ENCODE measurements around the gene PTRH1. TPM values are rescaled to one million over a fixed set of nuclear protein-coding genes. Genes with fewer than 3 reads are reported as not detected.

PTRH1 gene
- total and polyA plus RNA-seq, 2 of the 13 experiments (the other 11 are each of a cell fraction or from before 2014, with no cell fraction given): 4.0 to 10.4 TPM

DNA sequence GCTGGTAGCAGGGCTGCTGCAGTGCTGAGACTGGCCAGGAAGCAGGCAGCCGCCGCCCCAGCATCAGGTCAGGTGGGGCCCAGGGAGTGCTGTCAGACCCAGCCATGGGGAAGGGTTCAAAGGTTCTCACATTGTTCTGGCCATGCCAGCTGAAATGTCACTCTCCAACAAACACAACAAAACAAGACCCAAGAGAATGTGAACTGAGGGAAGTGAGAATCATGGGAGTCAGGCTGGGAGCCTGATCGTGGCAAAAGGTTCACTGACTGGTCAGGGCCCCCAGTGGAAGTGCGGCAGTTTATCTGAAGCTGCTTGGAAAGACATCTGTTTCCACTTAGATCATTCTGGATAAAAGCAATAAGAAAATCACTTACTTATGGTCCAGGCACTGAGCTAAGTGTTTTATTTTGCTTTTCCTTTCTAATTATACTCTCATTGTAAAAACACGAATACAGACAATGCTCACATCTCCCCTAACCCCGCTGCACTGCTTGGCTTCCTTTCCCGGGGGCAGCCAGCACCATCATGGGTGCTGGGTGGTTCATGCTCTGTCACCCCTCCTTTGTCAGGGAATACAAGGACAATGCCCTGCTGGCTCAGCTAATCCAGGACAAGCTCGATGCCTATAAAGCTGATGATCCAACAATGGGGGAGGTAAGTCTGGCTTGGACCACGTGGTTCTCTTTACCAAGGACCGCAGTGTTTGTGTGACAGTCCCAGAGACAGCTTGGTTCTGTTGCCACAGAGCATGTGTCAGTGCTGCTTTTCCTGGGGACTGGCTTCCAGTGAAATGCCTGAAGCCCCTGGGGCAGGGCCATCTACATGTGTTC, 50.6 kb downstream of the PTRH1 start (continued):
- TF ChIP-seq NR2F1 (CRISPR knock-in tag; IDR thresholded peaks at IDR 0.05) (no peak), ZNF136 (CRISPR knock-in tag; IDR thresholded peaks at IDR 0.05; ENCODE audit: low read depth) (no peak), ARNT2 (CRISPR knock-in tag; IDR thresholded peaks at IDR 0.05; ENCODE audit: low read depth) (no peak), ZNF362 (CRISPR knock-in tag; IDR thresholded peaks at IDR 0.05; ENCODE audit: borderline replicate concordance) (no peak), GATA4 (IDR thresholded peaks at IDR 0.05; ENCODE audit: borderline replicate concordance, low read depth) (no peak), ATF2 (CRISPR knock-in tag; IDR thresholded peaks at IDR 0.05) (no peak), ZNF414 (CRISPR knock-in tag; IDR thresholded peaks at IDR 0.05) (no peak), GFI1 (CRISPR knock-in tag; IDR thresholded peaks at IDR 0.05; ENCODE audit: borderline replicate concordance) (no peak)
- TF ChIP-seq, protein P1, sequence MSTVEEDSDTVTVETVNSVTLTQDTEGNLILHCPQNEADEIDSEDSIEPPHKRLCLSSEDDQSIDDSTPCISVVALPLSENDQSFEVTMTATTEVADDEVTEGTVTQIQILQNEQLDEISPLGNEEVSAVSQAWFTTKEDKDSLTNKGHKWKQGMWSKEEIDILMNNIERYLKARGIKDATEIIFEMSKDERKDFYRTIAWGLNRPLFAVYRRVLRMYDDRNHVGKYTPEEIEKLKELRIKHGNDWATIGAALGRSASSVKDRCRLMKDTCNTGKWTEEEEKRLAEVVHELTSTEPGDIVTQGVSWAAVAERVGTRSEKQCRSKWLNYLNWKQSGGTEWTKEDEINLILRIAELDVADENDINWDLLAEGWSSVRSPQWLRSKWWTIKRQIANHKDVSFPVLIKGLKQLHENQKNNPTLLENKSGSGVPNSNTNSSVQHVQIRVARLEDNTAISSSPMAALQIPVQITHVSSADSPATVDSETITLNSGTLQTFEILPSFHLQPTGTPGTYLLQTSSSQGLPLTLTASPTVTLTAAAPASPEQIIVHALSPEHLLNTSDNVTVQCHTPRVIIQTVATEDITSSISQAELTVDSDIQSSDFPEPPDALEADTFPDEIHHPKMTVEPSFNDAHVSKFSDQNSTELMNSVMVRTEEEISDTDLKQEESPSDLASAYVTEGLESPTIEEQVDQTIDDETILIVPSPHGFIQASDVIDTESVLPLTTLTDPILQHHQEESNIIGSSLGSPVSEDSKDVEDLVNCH (CRISPR knock-in tag; IDR thresholded peaks at IDR 0.05): no peak
- TF ChIP-seq, protein P2, sequence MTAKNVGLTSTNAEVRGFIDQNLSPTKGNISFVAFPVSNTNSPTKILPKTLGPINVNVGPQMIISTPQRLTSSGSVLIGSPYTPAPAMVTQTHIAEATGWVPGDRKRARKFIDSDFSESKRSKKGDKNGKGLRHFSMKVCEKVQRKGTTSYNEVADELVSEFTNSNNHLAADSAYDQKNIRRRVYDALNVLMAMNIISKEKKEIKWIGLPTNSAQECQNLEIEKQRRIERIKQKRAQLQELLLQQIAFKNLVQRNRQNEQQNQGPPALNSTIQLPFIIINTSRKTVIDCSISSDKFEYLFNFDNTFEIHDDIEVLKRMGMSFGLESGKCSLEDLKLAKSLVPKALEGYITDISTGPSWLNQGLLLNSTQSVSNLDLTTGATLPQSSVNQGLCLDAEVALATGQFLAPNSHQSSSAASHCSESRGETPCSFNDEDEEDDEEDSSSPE (CRISPR knock-in tag; IDR thresholded peaks at IDR 0.05): no peak
- TF ChIP-seq, protein P3, sequence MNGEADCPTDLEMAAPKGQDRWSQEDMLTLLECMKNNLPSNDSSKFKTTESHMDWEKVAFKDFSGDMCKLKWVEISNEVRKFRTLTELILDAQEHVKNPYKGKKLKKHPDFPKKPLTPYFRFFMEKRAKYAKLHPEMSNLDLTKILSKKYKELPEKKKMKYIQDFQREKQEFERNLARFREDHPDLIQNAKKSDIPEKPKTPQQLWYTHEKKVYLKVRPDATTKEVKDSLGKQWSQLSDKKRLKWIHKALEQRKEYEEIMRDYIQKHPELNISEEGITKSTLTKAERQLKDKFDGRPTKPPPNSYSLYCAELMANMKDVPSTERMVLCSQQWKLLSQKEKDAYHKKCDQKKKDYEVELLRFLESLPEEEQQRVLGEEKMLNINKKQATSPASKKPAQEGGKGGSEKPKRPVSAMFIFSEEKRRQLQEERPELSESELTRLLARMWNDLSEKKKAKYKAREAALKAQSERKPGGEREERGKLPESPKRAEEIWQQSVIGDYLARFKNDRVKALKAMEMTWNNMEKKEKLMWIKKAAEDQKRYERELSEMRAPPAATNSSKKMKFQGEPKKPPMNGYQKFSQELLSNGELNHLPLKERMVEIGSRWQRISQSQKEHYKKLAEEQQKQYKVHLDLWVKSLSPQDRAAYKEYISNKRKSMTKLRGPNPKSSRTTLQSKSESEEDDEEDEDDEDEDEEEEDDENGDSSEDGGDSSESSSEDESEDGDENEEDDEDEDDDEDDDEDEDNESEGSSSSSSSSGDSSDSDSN (CRISPR knock-in tag; IDR thresholded peaks at IDR 0.05): no peak
- TF ChIP-seq, protein P4, sequence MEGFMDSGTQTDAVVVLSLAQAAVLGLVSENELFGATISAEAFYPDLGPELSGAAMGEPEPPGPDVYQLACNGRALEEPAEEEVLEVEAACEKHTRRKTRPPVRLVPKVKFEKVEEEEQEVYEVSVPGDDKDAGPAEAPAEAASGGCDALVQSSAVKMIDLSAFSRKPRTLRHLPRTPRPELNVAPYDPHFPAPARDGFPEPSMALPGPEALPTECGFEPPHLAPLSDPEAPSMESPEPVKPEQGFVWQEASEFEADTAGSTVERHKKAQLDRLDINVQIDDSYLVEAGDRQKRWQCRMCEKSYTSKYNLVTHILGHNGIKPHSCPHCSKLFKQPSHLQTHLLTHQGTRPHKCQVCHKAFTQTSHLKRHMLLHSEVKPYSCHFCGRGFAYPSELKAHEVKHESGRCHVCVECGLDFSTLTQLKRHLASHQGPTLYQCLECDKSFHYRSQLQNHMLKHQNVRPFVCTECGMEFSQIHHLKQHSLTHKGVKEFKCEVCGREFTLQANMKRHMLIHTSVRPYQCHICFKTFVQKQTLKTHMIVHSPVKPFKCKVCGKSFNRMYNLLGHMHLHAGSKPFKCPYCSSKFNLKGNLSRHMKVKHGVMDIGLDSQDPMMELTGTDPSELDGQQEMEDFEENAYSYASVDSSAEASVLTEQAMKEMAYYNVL (CRISPR knock-in tag; IDR thresholded peaks at IDR 0.05; ENCODE audit: borderline replicate concordance): no peak
- TF ChIP-seq, protein P5, sequence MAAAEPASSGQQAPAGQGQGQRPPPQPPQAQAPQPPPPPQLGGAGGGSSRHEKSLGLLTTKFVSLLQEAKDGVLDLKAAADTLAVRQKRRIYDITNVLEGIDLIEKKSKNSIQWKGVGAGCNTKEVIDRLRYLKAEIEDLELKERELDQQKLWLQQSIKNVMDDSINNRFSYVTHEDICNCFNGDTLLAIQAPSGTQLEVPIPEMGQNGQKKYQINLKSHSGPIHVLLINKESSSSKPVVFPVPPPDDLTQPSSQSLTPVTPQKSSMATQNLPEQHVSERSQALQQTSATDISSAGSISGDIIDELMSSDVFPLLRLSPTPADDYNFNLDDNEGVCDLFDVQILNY (CRISPR knock-in tag; conservative IDR thresholded peaks at IDR 0.05): no peak
